K562 (cell line): ENCODE results near the gene KXD1. TPM values are rescaled to one million over a fixed set of nuclear protein-coding genes. Genes with fewer than 3 reads are reported as not detected.

Experiments
- BRD9 ChIP-seq: fragments of 450-650 bp; IDR thresholded peaks from 2 replicates; pipeline ENCODE4 v1.6.1; 2018; ENCODE audit warnings: low read depth; ENCODE audit not compliant: partially characterized antibody
- EGR1 ChIP-seq: fragments of 450-650 bp; conservative IDR thresholded peaks from 2 replicates; pipeline ENCODE4 v1.6.1; 2017; ENCODE audit warnings: mild to moderate bottlenecking
- ELF1 ChIP-seq: fragments of 200-800 bp; sonication (Bioruptor generic); IDR thresholded peaks from 2 replicates; pipeline ENCODE4 v1.6.1; 2016; ENCODE audit warnings: missing genetic modification characterization, missing compliant biosample characterization
- FOXJ3 ChIP-seq: sonication (generic); formaldehyde crosslinking; IDR thresholded peaks from 2 replicates; pipeline ENCODE4 v1.4.0; 2020; ENCODE audit warnings: mild to moderate bottlenecking, missing genetic modification reagents
- HSF4 ChIP-seq: fragments of 250-450 bp; sonication (Bioruptor Pico); IDR thresholded peaks from 2 replicates; pipeline ENCODE4 v2.1.2; 2022; ENCODE audit warnings: mild to moderate bottlenecking, moderate library complexity, borderline replicate concordance
- IRF2 ChIP-seq: sonication (generic); formaldehyde crosslinking; IDR thresholded peaks from 2 replicates; pipeline ENCODE4 v1.8.1; 2022; ENCODE audit warnings: mild to moderate bottlenecking, missing genetic modification reagents
- MYC ChIP-seq, 2 experiments: fragments of 250-450 bp in 1 of 2; sonication (Bioruptor Pico) in 1 of 2; IDR thresholded peaks; 2 replicates each; pipeline versions ENCODE4 v1.5.1 to v1.6.1; 2012 to 2021; ENCODE audit warnings: low read depth in 2 of 2, borderline replicate concordance in 1 of 2, improper control_type of control experiment in 1 of 2, low read length in 1 of 2, mild to moderate bottlenecking in 1 of 2, moderate library complexity in 1 of 2
- NCOA4 ChIP-seq: fragments of 450-650 bp; IDR thresholded peaks from 2 replicates; pipeline ENCODE4 v1.6.1; 2018; ENCODE audit warnings: mild to moderate bottlenecking; ENCODE audit not compliant: partially characterized antibody
- NELFE ChIP-seq: IDR thresholded peaks from 2 replicates; pipeline ENCODE4 v1.6.1; 2011; ENCODE audit warnings: mild to moderate bottlenecking; ENCODE audit not compliant: insufficient read depth, insufficient read length
- POU5F1 ChIP-seq: fragments of 150-350 bp; IDR thresholded peaks from 2 replicates; pipeline ENCODE4 v1.6.1; 2014; ENCODE audit warnings: borderline replicate concordance, low read length, low read depth, mild to moderate bottlenecking; ENCODE audit not compliant: partially characterized antibody
- SIRT6 ChIP-seq: IDR thresholded peaks from one replicate; pipeline ENCODE4 v1.6.1; 2012; ENCODE audit warnings: low read depth, mild to moderate bottlenecking, control low read depth, inconsistent platforms, low read length, moderate library complexity
- TAF7 ChIP-seq: fragments of 450-650 bp; IDR thresholded peaks from 2 replicates; pipeline ENCODE4 v1.6.1; 2016; ENCODE audit warnings: missing genetic modification characterization, missing compliant biosample characterization
- TSC22D4 ChIP-seq: fragments of 450-650 bp; IDR thresholded peaks from 2 replicates; pipeline ENCODE4 v1.6.1; 2016; ENCODE audit warnings: missing genetic modification characterization, missing biosample characterization, control low read depth
- ZFX ChIP-seq: sonication (generic); formaldehyde crosslinking; IDR thresholded peaks from 2 replicates; pipeline ENCODE4 v1.8.0; 2022; ENCODE audit warnings: mild to moderate bottlenecking, missing genetic modification reagents, moderate library complexity
- ZNF140 ChIP-seq: fragments of 250-450 bp; sonication (Bioruptor Pico); IDR thresholded peaks from 2 replicates; pipeline ENCODE4 v1.8.0; 2021; ENCODE audit warnings: moderate library complexity, mild to moderate bottlenecking, inconsistent platforms
- ZNF217 ChIP-seq: sonication (generic); formaldehyde crosslinking; IDR thresholded peaks from 2 replicates; pipeline ENCODE4 v1.8.0; 2022; ENCODE audit warnings: mild to moderate bottlenecking, missing genetic modification reagents
- ZNF707 ChIP-seq: fragments of 250-450 bp; sonication (Bioruptor Pico); conservative IDR thresholded peaks from 2 replicates; pipeline ENCODE4 v1.8.0; 2022; ENCODE audit warnings: inconsistent platforms, mild to moderate bottlenecking, moderate library complexity
- polyA plus RNA-seq, 8 experiments: library from polyadenylated mRNA; depleted of rRNA in 4 of 8; stranded (reverse) in 5 of 8; unstranded in 3 of 8; fragments of >200 nt; fragmentation: Nextera tagmentation in 2 of 8; fragmentation: Illumina TruSeq in 1 of 8; extraction: Ambion mirVana in 2 of 8; extraction: Trizol in 1 of 8; gene quantifications; 2 replicates each; pipeline versions ENCODE4 v1.2.1 to v1.2.3, GENCODE V29; 2011 to 2014; ENCODE audit warnings: inconsistent platforms in 1 of 8, missing spikeins in 1 of 8
- total RNA-seq, 7 experiments: library from RNA; depleted of rRNA in 6 of 7; stranded (reverse); fragments of >200 nt in 6 of 7; fragmentation: Illumina TruSeq in 2 of 7; extraction: Trizol in 2 of 7; gene quantifications; 2 replicates each; pipeline versions ENCODE4 v1.2.1 to v1.2.3, GENCODE V29; 2011 to 2021; ENCODE audit warnings: low replicate concordance in 1 of 7
- TF ChIP-seq, protein P1 (sequence below): fragments of 250-450 bp; sonication (Bioruptor Pico); IDR thresholded peaks from 2 replicates; pipeline ENCODE4 v1.4.0; 2020
- TF ChIP-seq, protein P2 (sequence below): fragments of 250-450 bp; sonication (Bioruptor Pico); IDR thresholded peaks from 2 replicates; pipeline ENCODE4 v1.8.0; 2021; ENCODE audit warnings: borderline replicate concordance, mild to moderate bottlenecking, moderate library complexity; ENCODE audit not compliant: poor library complexity, severe bottlenecking
- TF ChIP-seq, protein P3 (sequence below): fragments of 250-450 bp; sonication (Bioruptor Pico); IDR thresholded peaks from 2 replicates; pipeline ENCODE4 v1.4.0; 2020; ENCODE audit warnings: mild to moderate bottlenecking, moderate library complexity
- TF ChIP-seq, protein P4 (sequence below): fragments of 450-650 bp; formaldehyde crosslinking; IDR thresholded peaks from 2 replicates; pipeline ENCODE4 v1.4.0; 2022; ENCODE audit warnings: missing genetic modification characterization

Gene KXD1
- total and polyA plus RNA-seq, 9 of the 15 experiments (the other 6 are each of a cell fraction or from before 2014, with no cell fraction given) = 21.9 to 210 (median 118) TPM

DNA sequence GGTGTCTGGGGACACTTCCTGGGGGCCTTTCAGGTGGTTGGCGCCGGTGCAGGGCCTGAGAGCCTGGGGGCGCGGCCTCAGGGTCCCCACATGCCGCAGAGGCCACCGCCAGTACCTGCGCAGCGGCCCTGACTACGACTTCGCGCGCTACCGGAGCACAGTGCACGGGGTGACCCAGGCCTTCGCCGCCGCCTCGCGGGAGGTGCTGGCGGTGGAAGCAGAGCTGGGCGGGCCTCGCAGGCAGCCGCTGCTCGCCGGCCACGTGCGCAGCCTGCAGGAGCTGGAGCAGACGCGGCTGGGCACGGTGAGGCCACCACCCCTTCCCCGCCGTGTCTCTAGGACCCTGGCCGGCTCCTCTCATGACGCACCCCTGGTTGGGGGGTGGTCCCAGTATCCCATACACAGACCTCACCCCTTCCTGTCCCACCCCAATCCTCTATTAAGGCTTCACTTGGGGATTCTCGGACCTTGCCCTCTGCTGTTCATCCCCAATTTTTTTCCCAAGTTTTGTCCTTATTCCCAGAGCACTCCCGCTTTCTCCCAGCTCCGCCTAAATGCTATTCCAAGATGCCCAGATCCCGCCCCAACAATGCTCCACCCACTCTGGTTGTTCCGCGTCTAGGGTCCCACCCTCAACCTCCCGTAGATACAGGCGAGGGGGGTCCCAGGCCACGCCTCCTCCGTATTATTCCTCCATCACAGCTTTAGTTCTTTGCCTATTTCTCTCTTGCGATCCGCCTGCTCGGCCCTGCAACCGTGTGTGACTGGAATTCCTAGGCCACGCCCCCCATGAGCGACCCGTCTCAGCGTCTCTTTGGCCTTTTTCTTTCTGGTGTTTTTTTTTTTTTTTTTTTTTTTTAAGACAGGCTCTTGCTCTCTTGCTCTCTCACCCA is 32.0 kb downstream of the KXD1 start (continued):
- TF ChIP-seq BRD9 (no peak), NCOA4 (no peak), ZNF140 (CRISPR knock-in tag) (no peak), NELFE (no peak), SIRT6 (no peak), TAF7 (no peak), ELF1 (tag) (peak; percentile 28; the same call in 1 of the 2 replicates), MYC (IDR thresholded peaks at IDR 0.05; ENCODE audit: low read depth, low read length) (peak; percentile 97), MYC (CRISPR knock-in tag; IDR thresholded peaks at IDR 0.05; ENCODE audit: borderline replicate concordance, low read depth) (peak; percentile 63; the same call in 1 of the 2 replicates), FOXJ3 (CRISPR knock-in tag) (no peak), ZNF707 (CRISPR knock-in tag) (no peak), ZFX (CRISPR knock-in tag) (peak; percentile 88), ZNF217 (no peak), POU5F1 (no peak), EGR1 (no peak), TSC22D4 (tag) (no peak), IRF2 (CRISPR knock-in tag) (no peak), HSF4 (CRISPR knock-in tag) (no peak)
- TF ChIP-seq, protein P1, sequence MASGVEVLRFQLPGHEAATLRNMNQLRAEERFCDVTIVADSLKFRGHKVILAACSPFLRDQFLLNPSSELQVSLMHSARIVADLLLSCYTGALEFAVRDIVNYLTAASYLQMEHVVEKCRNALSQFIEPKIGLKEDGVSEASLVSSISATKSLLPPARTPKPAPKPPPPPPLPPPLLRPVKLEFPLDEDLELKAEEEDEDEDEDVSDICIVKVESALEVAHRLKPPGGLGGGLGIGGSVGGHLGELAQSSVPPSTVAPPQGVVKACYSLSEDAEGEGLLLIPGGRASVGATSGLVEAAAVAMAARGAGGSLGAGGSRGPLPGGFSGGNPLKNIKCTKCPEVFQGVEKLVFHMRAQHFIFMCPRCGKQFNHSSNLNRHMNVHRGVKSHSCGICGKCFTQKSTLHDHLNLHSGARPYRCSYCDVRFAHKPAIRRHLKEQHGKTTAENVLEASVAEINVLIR (CRISPR knock-in tag) = no peak
- TF ChIP-seq, protein P2, sequence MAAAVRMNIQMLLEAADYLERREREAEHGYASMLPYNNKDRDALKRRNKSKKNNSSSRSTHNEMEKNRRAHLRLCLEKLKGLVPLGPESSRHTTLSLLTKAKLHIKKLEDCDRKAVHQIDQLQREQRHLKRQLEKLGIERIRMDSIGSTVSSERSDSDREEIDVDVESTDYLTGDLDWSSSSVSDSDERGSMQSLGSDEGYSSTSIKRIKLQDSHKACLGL (CRISPR knock-in tag) = peak; percentile 73
- TF ChIP-seq, protein P3, sequence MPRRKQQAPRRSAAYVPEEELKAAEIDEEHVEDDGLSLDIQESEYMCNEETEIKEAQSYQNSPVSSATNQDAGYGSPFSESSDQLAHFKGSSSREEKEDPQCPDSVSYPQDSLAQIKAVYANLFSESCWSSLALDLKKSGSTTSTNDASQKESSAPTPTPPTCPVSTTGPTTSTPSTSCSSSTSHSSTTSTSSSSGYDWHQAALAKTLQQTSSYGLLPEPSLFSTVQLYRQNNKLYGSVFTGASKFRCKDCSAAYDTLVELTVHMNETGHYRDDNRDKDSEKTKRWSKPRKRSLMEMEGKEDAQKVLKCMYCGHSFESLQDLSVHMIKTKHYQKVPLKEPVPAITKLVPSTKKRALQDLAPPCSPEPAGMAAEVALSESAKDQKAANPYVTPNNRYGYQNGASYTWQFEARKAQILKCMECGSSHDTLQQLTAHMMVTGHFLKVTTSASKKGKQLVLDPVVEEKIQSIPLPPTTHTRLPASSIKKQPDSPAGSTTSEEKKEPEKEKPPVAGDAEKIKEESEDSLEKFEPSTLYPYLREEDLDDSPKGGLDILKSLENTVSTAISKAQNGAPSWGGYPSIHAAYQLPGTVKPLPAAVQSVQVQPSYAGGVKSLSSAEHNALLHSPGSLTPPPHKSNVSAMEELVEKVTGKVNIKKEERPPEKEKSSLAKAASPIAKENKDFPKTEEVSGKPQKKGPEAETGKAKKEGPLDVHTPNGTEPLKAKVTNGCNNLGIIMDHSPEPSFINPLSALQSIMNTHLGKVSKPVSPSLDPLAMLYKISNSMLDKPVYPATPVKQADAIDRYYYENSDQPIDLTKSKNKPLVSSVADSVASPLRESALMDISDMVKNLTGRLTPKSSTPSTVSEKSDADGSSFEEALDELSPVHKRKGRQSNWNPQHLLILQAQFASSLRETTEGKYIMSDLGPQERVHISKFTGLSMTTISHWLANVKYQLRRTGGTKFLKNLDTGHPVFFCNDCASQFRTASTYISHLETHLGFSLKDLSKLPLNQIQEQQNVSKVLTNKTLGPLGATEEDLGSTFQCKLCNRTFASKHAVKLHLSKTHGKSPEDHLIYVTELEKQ = no peak
- TF ChIP-seq, protein P4, sequence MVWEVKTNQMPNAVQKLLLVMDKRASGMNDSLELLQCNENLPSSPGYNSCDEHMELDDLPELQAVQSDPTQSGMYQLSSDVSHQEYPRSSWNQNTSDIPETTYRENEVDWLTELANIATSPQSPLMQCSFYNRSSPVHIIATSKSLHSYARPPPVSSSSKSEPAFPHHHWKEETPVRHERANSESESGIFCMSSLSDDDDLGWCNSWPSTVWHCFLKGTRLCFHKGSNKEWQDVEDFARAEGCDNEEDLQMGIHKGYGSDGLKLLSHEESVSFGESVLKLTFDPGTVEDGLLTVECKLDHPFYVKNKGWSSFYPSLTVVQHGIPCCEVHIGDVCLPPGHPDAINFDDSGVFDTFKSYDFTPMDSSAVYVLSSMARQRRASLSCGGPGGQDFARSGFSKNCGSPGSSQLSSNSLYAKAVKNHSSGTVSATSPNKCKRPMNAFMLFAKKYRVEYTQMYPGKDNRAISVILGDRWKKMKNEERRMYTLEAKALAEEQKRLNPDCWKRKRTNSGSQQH = no peak
